Anterior cingulate cortex (tissue), 58 donors: ENCODE data around the gene AMN1.

ENCODE experiments used
- DNase-seq, 58 donors: peaks; one replicate each; lab custom pipeline; 2025; lab: John Stamatoyannopoulos, UW

Gene AMN1

DNA sequence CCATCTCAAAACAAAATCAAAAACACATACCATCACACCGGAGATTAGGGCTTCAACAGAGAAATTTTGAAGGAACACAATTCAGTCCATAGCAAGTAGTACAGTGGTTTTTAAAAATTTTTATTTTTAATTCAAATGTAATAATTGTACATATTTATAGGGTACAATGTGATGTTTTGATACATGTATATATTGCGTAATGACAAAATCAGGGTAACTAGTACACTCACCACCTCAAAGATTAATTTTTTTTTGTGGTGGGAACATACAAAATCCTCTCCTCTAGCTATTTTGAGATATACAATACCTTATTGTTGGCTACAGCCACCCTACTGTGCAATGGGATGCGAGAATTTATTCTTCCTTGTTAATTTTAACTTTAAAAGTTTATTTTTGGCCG is 95.4 kb downstream of the AMN1 start:
- no peak for DNase-seq

DNA sequence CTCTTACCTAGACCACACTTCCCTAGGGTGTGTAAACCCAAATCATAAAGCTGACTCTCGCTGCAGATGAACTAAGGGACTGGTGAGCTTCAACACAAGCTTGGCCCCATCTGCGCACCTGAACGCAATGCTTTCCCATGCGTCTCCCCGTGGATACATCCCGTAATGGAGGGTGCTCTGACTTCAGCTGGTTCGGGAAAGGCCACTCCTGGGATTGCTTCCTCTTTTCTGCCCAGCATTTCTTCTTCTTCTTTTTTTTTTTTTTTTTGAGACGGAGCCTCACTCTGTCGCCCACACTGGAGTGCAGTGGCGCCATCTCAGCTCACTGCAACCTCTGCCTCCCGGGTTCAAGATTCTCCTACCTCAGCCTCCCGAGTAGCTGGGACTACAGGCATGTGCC is 97.0 kb downstream of the AMN1 start:
- no peak for DNase-seq

DNA sequence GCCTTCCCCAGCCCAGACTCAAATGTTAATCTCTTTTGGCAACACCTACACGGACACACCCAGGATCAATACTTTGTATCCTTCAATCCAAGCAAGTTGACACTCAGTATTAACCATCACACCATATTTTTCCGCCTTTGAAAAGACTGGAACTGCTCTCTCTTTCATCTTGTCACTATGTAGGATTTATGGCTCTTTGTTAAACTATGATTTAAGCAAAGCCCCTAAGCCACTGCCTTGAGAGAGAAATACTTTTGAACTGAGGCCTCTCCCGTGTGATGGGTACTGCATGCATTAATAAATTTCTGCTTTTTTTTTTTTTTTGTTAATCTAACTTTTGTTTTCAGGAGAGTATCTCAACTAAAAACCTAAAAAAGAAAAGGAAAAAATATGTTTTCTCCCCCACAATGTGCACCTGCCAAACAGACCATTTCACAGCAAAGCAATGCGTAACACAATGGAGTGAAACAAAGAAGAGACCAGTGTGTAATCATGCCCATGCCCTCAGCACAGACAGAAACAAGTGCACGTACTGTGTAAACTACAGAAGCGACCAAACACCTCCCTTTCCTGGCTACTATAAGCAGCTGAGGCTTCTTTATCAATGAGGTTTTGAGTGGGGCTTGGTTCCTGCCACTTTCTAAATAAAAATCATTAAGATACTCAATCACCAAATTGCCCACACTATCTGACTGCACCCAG is 97.6 kb downstream of the AMN1 start:
- no peak for DNase-seq

DNA sequence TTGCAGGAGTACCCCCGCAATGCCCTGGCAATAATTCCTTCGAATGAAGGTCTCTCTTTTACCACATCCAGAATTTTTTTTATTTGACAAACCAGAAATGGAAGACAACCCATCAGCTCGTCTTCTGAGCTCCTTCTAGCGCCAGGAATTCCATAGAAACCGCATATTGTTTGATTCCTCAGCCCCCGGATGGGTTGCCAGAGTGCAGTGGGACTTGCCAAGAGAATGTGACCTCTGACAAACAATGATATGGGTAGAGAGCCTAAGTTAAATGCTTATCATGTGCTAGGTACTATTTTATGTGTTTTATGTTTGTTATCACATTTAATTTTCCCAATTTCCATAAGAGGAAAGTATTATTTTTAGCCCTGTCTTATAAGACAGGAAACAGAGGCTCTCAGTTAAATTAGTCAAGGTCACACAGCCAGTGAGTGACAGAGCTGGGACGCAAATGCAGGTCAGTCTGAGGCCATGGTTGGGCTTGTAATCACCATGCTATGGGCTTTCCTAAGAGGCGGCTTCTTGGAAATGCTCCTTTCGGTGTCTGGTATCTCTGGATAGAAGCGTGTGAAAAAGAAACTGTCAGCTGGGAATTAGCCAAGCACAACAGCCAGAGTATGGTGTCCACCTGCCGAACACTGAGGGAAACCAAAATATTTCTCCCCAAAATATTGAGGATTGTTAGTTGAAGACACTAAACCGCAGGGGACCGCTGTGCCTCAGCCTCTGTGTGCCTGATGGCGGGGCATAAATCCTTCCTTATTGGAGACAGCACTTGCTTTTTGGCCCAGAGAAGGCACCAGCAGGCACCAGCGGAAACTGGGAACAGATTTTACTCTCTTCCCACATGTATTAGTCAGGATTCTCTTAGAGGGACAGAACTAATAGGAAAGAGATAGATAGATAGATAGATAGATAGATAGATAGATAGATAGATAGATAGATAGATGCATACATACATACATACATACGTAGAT is 98.8 kb downstream of the AMN1 start:
- DNase-seq: no peak

DNA sequence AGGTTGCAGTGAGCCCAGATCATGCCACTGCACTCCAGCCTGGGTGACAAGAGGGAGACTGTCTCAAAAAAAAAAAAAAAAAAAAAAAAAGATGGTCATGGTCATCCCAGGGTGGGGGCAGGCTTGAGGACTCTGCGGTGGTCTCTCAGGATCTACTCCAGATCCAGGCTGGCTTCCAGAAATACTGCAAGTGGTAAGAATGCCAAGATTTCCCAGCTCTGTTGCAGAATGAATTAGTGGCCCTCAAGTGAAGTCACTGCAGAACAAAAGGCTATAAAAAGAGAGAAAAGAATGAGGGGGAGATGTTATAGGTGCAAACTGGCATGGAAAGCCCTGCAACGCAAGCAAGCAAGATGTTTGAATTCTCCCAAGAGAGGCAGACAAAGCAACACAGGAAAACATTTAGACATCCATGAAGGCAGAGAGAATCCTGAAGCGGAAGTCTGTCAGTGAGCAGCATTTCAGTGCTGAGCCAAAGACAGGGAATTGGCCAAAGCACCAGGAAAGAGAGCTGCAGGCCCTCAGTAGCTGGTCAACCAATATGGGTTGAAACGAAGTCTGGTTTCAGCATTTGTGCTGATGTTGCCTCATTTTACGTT is 101.3 kb downstream of the AMN1 start:
- DNase-seq: no peak

DNA sequence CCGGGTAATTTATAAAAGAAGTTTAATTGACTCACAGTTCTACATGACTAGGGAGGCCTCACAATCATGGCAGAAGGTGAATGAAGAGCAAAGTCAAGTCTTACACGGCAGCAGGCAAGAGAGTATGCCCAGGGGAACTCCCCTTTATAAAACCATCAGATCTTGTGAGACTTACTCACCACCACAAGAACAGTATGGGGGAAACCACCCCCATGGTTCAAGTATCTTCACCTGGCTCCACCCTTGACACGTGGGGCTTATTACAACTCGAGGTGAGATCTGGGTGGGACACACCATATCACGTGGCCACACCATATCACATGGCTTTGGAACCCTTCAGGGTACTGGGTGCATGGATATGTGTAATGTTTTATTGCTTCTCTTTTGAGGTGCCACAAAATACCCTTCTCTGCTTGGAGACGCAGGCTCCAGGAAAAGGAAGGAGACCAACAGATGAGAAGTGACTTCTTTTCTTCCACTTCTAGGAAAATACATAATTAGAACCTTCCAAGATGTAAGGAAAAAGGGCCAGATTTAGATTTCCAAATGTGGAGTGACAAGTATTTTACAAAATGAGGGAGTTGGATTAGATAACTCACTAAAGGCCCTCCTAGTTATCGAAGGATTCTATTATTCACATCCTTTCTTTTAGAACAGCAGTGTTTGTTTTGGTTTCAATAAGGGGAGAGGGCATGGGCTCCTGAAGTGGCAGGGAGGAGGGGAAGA is 102.4 kb downstream of the AMN1 start:
- DNase-seq: no peak

DNA sequence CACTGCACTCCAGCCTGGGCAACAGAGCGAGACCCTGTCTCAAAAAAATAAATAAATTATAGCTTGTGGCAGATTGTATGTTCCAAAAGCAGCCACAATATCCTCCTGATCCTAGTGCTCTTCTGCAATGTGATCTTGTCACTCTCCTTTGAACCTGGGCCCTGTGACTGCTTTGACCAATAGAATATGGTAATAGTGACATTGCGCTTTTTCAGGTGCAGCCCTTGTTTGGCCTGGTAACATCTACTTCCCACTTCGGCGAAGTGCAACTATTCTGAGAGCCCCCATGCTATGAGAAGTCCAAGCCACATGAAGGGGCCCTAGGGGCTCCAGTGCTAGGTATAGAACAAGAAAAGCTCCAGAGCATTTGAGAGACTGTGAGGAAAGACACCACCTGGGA is 106.8 kb downstream of the AMN1 start:
- no peak for DNase-seq
